Panc1 (cell line): ENCODE measurements around the gene STX19. TPM values are rescaled to one million over a fixed set of nuclear protein-coding genes. Genes with fewer than 3 reads are reported as not detected.

Source experiments
- ATAC-seq: fragments of 200-7000 bp; cut with Tn5 transposase; 2 replicates; pipeline ENCODE4 v1.9.1; 2020; ENCODE audit warnings: mild to moderate bottlenecking, moderate library complexity
- BruUV-seq: library from RNA; stranded (reverse); fragments of 400-500 nt; replicated peaks from 2 replicates; lab custom pipeline; 2021; lab: Mats Ljungman, UMichigan
- CTCF ChIA-PET: fragments of 300-600 bp; sonication (Branson Sonifier 250); formaldehyde crosslinking; loops from one replicate; lab custom pipeline; 2022; ENCODE audit warnings: antibody characterized with exemption; lab: Charles Lee
- POLR2A ChIA-PET: fragments of 300-600 bp; sonication (Branson Sonifier 250); formaldehyde crosslinking; loops from one replicate; lab custom pipeline; 2022; ENCODE audit warnings: antibody characterized with exemption; lab: Charles Lee
- DNase-seq: peaks from one replicate; pipeline ENCODE4 v3.0.0-alpha.2; 2010; ENCODE audit warnings: low read depth, low spot score
- H3K27ac ChIP-seq: 2 replicates; pipeline ENCODE4 v1.5.1; 2011; ENCODE audit warnings: mild to moderate bottlenecking, low read length, inconsistent platforms
- H3K27me3 ChIP-seq: fragments of 200-500 bp; sonication (Bioruptor generic); 2 replicates; pipeline ENCODE4 v1.6.0; 2014; ENCODE audit warnings: low read length, inconsistent platforms; ENCODE audit not compliant: control insufficient read depth, insufficient read depth
- H3K36me3 ChIP-seq: fragments of 200-500 bp; sonication (Bioruptor generic); 2 replicates; pipeline ENCODE4 v1.5.1; 2014; ENCODE audit warnings: inconsistent platforms, mild to moderate bottlenecking, low read length, moderate library complexity; ENCODE audit not compliant: control insufficient read depth, insufficient read depth
- H3K4me1 ChIP-seq: 2 replicates; pipeline ENCODE4 v1.5.1; 2011; ENCODE audit warnings: inconsistent platforms, mild to moderate bottlenecking, low read length, moderate library complexity; ENCODE audit not compliant: control insufficient read depth, insufficient read depth
- H3K4me3 ChIP-seq, 2 experiments: 2 replicates each; pipeline ENCODE4 v1.5.1; 2011 to 2012; ENCODE audit warnings: low read depth in 2 of 2, low read length in 2 of 2, mild to moderate bottlenecking in 2 of 2, inconsistent platforms in 1 of 2, moderate library complexity in 1 of 2
- H3K9me3 ChIP-seq: fragments of 200-500 bp; sonication (Bioruptor generic); 2 replicates; pipeline ENCODE4 v1.5.1; 2014; ENCODE audit warnings: low read depth, mild to moderate bottlenecking, inconsistent platforms, low read length, moderate library complexity; ENCODE audit not compliant: control insufficient read depth, insufficient read depth
- POLR2AphosphoS5 ChIP-seq: IDR thresholded peaks from 2 replicates; pipeline ENCODE4 v1.6.1; 2012; ENCODE audit warnings: mild to moderate bottlenecking, low read depth, low read length, moderate library complexity
- SIN3A ChIP-seq: IDR thresholded peaks from 2 replicates; pipeline ENCODE4 v1.6.1; 2012; ENCODE audit warnings: low read depth, mild to moderate bottlenecking, low read length, moderate library complexity, borderline replicate concordance; ENCODE audit not compliant: insufficient read depth
- TCF7L2 ChIP-seq: IDR thresholded peaks from 2 replicates; pipeline ENCODE4 v1.6.1; 2011; ENCODE audit warnings: mild to moderate bottlenecking, low read depth, low read length, inconsistent platforms
- in situ Hi-C: cut with HindIII; loops from 2 replicates; pipeline ENCODE4 v1.10.0; 2016; ENCODE audit warnings: low sequenced_read_pairs, low pct_unique_long_range_greater_than_20kb
- intact Hi-C: fragments of 100-400 bp; cut with micrococcal nuclease; formaldehyde crosslinking; loops from one replicate; pipeline ENCODE4 v1.10.0; 2022; ENCODE audit not compliant: unreplicated experiment
- total RNA-seq: library from RNA; stranded (reverse); gene quantifications from one replicate; pipeline ENCODE4 v1.2.1, GENCODE V29; 2021; ENCODE audit not compliant: unreplicated experiment
- TF ChIP-seq, protein P1 (sequence below), 2 experiments: IDR thresholded peaks; 2 replicates each; pipeline ENCODE4 v1.6.1; 2011 to 2012; ENCODE audit warnings: low read depth in 2 of 2, control low read depth in 1 of 2, low read length in 1 of 2, mild to moderate bottlenecking in 1 of 2, moderate library complexity in 1 of 2; ENCODE audit not compliant: insufficient read depth in 1 of 2
- TF ChIP-seq, protein P2 (sequence below): fragments of 450-650 bp; IDR thresholded peaks from 2 replicates; pipeline ENCODE4 v1.5.1; 2017; ENCODE audit warnings: mild to moderate bottlenecking

The STX19 gene
- total RNA-seq, 1 experiment from 2014 or later, result not detected

DNA sequence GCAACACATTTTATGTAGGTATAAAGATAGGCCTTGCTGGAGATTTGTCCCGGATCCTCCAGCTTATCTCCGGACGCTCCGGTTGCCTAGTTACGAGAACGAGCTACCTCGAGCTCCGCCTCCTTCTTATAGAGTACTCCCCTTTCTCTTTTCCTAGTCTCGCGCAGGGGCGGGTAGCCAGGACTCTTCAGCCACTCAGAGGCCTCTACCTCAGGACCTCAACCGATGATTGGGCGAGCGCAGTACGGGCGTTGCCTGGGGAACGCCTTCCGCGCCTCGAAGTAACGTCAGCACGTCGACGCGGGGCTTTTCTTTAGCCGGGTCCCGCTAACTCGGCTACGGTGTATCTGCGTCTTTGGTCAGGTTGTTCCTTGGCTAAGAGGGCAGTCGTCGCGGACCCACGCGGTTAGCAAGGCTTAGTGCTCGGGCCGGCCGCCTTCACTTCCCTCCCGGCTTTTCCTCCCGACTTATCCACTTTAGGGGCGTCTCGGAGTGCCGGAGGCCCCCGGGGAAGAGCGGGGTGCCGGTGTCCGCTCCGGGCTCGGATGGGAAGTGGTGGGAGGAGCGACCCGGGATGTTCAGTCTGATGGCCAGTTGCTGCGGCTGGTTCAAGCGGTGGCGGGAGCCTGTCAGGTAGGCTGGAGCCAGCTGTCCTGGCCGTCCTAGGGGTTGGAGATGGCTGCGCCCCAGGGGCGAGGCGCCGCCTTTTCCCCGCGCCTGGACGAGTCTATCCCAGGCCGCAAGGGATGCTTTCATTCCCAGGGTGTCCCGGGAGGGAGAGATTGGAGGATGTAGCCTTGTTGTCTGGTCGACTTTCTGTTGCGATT lies 48.3 kb downstream of the STX19 start, which contains the start of gene ARL13B:
Gene ARL13B (plus strand): TSS at position 306 of the 827 bp plus-strand sequence. CDS start 269 bp downstream, at position 575.
- ChIA-PET POLR2A (interaction anchor here (0.6 to 1.0 kb wide), 5 partner anchors 13 to 89 kb away, joined by 3 to 6 read pairs (median 3); partner anchors contain the start of genes DHFR2 and NSUN3), CTCF (no interaction called here)
- H3K27ac ChIP-seq, result peak within 1 kb of the TSS; percentile 81
- in situ Hi-C loops, result no loop called here
- no peaks in the 10 kb centered on the region; the same call in 1 of the 2 replicates for H3K36me3 ChIP-seq
- peaks cover 9% of the 10 kb centered on the region; the same call in 1 of the 2 replicates for H3K4me1 ChIP-seq
- DNase-seq, result peak; percentile 95
- no peaks in the 10 kb centered on the region for H3K9me3 ChIP-seq
- intact Hi-C loops, result no loop called here
- no TSS peak for BruUV-seq
- TF ChIP-seq SIN3A, result peak; percentile 90
- TF ChIP-seq POLR2AphosphoS5, result peak; percentile 95
- TF ChIP-seq, protein P1, sequence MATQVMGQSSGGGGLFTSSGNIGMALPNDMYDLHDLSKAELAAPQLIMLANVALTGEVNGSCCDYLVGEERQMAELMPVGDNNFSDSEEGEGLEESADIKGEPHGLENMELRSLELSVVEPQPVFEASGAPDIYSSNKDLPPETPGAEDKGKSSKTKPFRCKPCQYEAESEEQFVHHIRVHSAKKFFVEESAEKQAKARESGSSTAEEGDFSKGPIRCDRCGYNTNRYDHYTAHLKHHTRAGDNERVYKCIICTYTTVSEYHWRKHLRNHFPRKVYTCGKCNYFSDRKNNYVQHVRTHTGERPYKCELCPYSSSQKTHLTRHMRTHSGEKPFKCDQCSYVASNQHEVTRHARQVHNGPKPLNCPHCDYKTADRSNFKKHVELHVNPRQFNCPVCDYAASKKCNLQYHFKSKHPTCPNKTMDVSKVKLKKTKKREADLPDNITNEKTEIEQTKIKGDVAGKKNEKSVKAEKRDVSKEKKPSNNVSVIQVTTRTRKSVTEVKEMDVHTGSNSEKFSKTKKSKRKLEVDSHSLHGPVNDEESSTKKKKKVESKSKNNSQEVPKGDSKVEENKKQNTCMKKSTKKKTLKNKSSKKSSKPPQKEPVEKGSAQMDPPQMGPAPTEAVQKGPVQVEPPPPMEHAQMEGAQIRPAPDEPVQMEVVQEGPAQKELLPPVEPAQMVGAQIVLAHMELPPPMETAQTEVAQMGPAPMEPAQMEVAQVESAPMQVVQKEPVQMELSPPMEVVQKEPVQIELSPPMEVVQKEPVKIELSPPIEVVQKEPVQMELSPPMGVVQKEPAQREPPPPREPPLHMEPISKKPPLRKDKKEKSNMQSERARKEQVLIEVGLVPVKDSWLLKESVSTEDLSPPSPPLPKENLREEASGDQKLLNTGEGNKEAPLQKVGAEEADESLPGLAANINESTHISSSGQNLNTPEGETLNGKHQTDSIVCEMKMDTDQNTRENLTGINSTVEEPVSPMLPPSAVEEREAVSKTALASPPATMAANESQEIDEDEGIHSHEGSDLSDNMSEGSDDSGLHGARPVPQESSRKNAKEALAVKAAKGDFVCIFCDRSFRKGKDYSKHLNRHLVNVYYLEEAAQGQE (IDR thresholded peaks at IDR 0.05; ENCODE audit: insufficient read depth in 1 of 2, low read depth in 2 of 2, low read length in 1 of 2), result no peak
- TF ChIP-seq TCF7L2, result peak; percentile 59; the same call in 1 of the 2 replicates
- TF ChIP-seq, protein P2, sequence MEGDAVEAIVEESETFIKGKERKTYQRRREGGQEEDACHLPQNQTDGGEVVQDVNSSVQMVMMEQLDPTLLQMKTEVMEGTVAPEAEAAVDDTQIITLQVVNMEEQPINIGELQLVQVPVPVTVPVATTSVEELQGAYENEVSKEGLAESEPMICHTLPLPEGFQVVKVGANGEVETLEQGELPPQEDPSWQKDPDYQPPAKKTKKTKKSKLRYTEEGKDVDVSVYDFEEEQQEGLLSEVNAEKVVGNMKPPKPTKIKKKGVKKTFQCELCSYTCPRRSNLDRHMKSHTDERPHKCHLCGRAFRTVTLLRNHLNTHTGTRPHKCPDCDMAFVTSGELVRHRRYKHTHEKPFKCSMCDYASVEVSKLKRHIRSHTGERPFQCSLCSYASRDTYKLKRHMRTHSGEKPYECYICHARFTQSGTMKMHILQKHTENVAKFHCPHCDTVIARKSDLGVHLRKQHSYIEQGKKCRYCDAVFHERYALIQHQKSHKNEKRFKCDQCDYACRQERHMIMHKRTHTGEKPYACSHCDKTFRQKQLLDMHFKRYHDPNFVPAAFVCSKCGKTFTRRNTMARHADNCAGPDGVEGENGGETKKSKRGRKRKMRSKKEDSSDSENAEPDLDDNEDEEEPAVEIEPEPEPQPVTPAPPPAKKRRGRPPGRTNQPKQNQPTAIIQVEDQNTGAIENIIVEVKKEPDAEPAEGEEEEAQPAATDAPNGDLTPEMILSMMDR, result no peak
- no peaks in the 10 kb centered on the region for H3K27me3 ChIP-seq
- H3K4me3 ChIP-seq, result peak within 1 kb of the TSS; percentile 82 to 84
- ATAC-seq, result peak; percentile 100

DNA sequence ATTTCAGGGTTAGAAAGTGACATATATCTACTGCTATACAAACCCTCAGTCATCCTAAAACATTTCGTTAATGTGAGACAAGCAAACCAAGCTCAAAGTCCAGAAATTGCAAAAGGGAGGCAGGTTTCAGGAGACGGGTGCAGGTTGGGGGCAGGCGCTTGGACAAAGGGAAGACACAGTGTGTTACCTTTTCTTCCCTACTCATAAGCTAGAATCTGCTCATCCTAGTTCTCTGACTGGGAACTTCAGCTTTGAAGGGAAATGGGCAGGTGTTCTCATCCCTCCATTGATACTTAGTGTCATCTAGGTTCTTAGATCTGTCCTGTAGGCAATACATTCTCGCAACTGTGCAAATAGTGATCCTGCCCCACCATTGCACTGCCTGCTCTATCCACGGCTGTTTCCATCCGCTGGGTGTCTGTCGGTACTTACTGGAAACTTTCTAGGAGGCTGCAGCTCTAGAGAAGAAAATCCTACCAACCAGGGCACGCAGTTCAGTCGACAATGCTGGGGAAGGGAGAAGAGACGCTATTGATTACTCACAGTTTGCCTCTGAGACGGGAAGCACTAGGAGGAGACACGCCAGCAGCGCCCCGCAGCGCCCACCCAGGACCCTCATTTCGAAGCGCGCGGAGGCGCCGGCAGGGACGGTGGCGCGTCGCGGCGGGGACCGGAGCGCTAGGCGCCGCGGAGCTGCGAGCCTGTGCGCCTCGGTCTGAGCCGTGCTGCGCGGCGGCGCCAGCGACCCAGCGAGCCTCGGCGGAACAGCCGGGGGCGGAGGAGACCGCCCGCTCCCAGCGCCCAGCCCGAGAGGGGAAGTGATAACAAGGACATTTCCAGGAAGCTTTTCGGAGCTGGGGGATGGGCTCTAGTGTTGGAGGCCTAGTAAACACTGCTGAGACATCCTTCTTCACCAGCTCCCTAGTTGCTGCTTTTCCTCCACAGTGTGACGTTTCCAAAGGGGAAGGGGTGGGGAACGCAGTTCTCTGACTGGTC lies 55.0 kb downstream of the STX19 start, which contains the start of gene PROS1:
Gene PROS1 (minus strand): TSS at position 766 of the 996 bp plus-strand sequence. CDS start 147 bp downstream, at position 619.
- ChIA-PET CTCF (no interaction called here), POLR2A (interaction anchor here (0.6 kb wide), 1 partner anchor 1371 kb away, joined by 3 read pairs; no protein-coding TSS in a partner anchor)
- Histone ChIP-seq H3K4me1 (0 out of 2 replicates have a peak, but pooled peaks cover 4% of the 10 kb centered on the region), H3K27me3 (no peaks in the 10 kb centered on the region), H3K27ac (peak within 1 kb of the TSS; percentile 76), H3K4me3 (peak within 1 kb of the TSS; percentile 63 to 74), H3K9me3 (no peaks in the 10 kb centered on the region), H3K36me3 (no peaks in the 10 kb centered on the region)
- intact Hi-C loops (no loop called here), in situ Hi-C loops (no loop called here)
- DNase-seq, result peak; percentile 51
- ATAC-seq, result peak; percentile 92
- BruUV-seq, result no TSS peak
- no peak for TF ChIP-seq SIN3A
- TF ChIP-seq, protein P2, result 0 out of 2 replicates have a peak, but pooled peaks have one; percentile 37
- TF ChIP-seq POLR2AphosphoS5, result no peak
- TF ChIP-seq TCF7L2, result no peak
